ENCODE measurements around the gene PRDX2.

GRCh38 chr19:12784871-12785430 is 16.6 kb downstream of the PRDX2 start:
- no peak for TF ChIP-seq SUZ12 (IDR thresholded peaks at IDR 0.05; ENCODE audit: extremely low read depth, insufficient read depth, insufficient read length)
- no peak for TF ChIP-seq ZNF274 (IDR thresholded peaks at IDR 0.05; ENCODE audit: low read depth, low read length)

All from NT2/D1 (cell line).